ENCODE results near the gene RPS6KB1. TPM values are rescaled to one million over a fixed set of nuclear protein-coding genes. Genes with fewer than 3 reads are reported as not detected.
A peak's percentile ranks its signal among the peaks of the same experiment; 100 is the strongest.

The RPS6KB1 gene
- total and polyA plus RNA-seq, 10 donors: 8.2 to 51.5 (median 45.8) TPM

GRCh38 chr17:59878624-59879023 lies 14.3 kb upstream of the RPS6KB1 start:
- Histone ChIP-seq H3K4me1 (peaks cover 0 to 8% (median 0%) of the 10 kb centered on the region in 6 donors), H3K36me3 (peaks cover 0 to 100% (median 68%) of the 10 kb centered on the region in 6 donors), H3K4me3 (no peak overlapping the region), H3K27ac (no peak overlapping the region), H3K9me3 (no peaks in the 10 kb centered on the region), H3K27me3 (replicated peaks in 1 of 7) (no peaks in the 10 kb centered on the region)
- no peak for DNase-seq
- 75 to 92% (median 90%) methylated on average over 3 of the region's 3 CpGs for WGBS, 5 donors
- intact Hi-C loops (cut with DNase I; ENCODE audit: low total_unique reads): no loop called here
- no peak for TF ChIP-seq POLR2A (IDR thresholded peaks at IDR 0.05)
- no peak for TF ChIP-seq POLR2AphosphoS5 (IDR thresholded peaks at IDR 0.05)

GRCh38 chr17:59884861-59885260 lies 8.1 kb upstream of the RPS6KB1 start:
- H3K27me3 ChIP-seq (replicated peaks in 1 of 7): no peaks in the 10 kb centered on the region
- H3K4me3 ChIP-seq: no peak overlapping the region
- DNase-seq: peak; percentile 38
- H3K9me3 ChIP-seq: no peaks in the 10 kb centered on the region
- WGBS, 5 donors: 95 to 99% (median 98%) methylated on average over 7 to 9 of the region's 9 CpGs
- no peak overlapping the region for H3K27ac ChIP-seq
- no peak for TF ChIP-seq CTCF (IDR thresholded peaks at IDR 0.05 in 8 of 11, conservative IDR thresholded peaks at IDR 0.05 in 3 of 11)
- TF ChIP-seq POLR2AphosphoS5 (IDR thresholded peaks at IDR 0.05): no peak
- TF ChIP-seq POLR2A (IDR thresholded peaks at IDR 0.05): no peak
- intact Hi-C loops (cut with DNase I; ENCODE audit: low total_unique reads): no loop called here
- peaks cover 0 to 6% (median 0%) of the 10 kb centered on the region in 6 donors for H3K4me1 ChIP-seq
- H3K36me3 ChIP-seq: peaks cover 0 to 100% (median 54%) of the 10 kb centered on the region in 6 donors

- no peak overlapping the region for H3K27ac ChIP-seq
- TF ChIP-seq POLR2AphosphoS5 (IDR thresholded peaks at IDR 0.05): no peak
- TF ChIP-seq POLR2A (IDR thresholded peaks at IDR 0.05): no peak
- TF ChIP-seq CTCF (IDR thresholded peaks at IDR 0.05 in 8 of 11, conservative IDR thresholded peaks at IDR 0.05 in 3 of 11): no peak
- H3K4me1 ChIP-seq: peaks cover 4 to 27% (median 20%) of the 10 kb centered on the region in 6 donors
- H3K27me3 ChIP-seq (replicated peaks in 1 of 7): no peaks in the 10 kb centered on the region
- no peak for DNase-seq
- peaks cover 0 to 79% (median 32%) of the 10 kb centered on the region in 6 donors for H3K36me3 ChIP-seq
- 96 to 98% (median 97%) methylated on average over 8 of the region's 8 CpGs for WGBS, 5 donors
- intact Hi-C loops (cut with DNase I; ENCODE audit: low total_unique reads): no loop called here
- no peak overlapping the region for H3K4me3 ChIP-seq
- H3K9me3 ChIP-seq: no peaks in the 10 kb centered on the region
Observed at GRCh38 chr17:59888145-59888750, 4.7 kb upstream of the RPS6KB1 start.

GRCh38 chr17:59890720-59891119 lies 2.2 kb upstream of the RPS6KB1 start:
- Histone ChIP-seq H3K4me1 (peaks cover 20 to 51% (median 43%) of the 10 kb centered on the region in 6 donors), H3K4me3 (peak overlapping the region in 1 of 8 donors; percentile 83), H3K27ac (no peak overlapping the region), H3K27me3 (replicated peaks in 1 of 7) (no peaks in the 10 kb centered on the region), H3K9me3 (no peaks in the 10 kb centered on the region), H3K36me3 (peaks cover 0 to 57% (median 11%) of the 10 kb centered on the region in 6 donors)
- DNase-seq: no peak
- no peak for TF ChIP-seq POLR2AphosphoS5 (IDR thresholded peaks at IDR 0.05)
- TF ChIP-seq CTCF (IDR thresholded peaks at IDR 0.05 in 8 of 11, conservative IDR thresholded peaks at IDR 0.05 in 3 of 11): no peak
- no peak for TF ChIP-seq POLR2A (IDR thresholded peaks at IDR 0.05)
- intact Hi-C loops (cut with DNase I; ENCODE audit: low total_unique reads): no loop called here
- WGBS, 5 donors: 94 to 100% (median 97%) methylated on average over 2 of the region's 2 CpGs
